Measurements from ENCODE around the gene LPCAT1. TPM values are rescaled to one million over a fixed set of nuclear protein-coding genes. Genes with fewer than 3 reads are reported as not detected.

LPCAT1 gene
- total RNA-seq, 1 experiment from 2014 or later: 17.1 TPM

- H3K27ac Mint-ChIP-seq (ENCODE audit: low read depth, unreplicated experiment): no peak overlapping the region
- H3K4me1 Mint-ChIP-seq (ENCODE audit: insufficient read depth, unreplicated experiment): no peaks in the 10 kb centered on the region
- peaks cover 24% of the 10 kb centered on the region for H3K36me3 Mint-ChIP-seq (ENCODE audit: insufficient read depth, unreplicated experiment)
- CTCF ChIA-PET: no interaction called here
- intact Hi-C loops (cut with micrococcal nuclease): no loop called here
- no peaks in the 10 kb centered on the region for H3K9me3 Mint-ChIP-seq (ENCODE audit: unreplicated experiment)
- POLR2A ChIA-PET: interaction anchor here (0.6 kb wide), 1 partner anchor 104 kb away, joined by 3 read pairs; no protein-coding TSS in a partner anchor
- TF ChIP-seq CTCF (IDR thresholded peaks at IDR 0.05; ENCODE audit: unreplicated experiment): no peak
- H3K4me3 Mint-ChIP-seq (ENCODE audit: unreplicated experiment): no peak overlapping the region
- no peaks in the 10 kb centered on the region for H3K27me3 Mint-ChIP-seq (ENCODE audit: insufficient read depth, unreplicated experiment)
- DNase-seq (ENCODE audit: unreplicated experiment): no peak
- no TSS peak for BruUV-seq (replicated peaks)
Observed at GRCh38 chr5:1514027-1514818, 9.5 kb downstream of the LPCAT1 start.

GRCh38 chr5:1513326-1514026 lies 10.3 kb downstream of the LPCAT1 start:
- Mint-ChIP-seq H3K27ac (ENCODE audit: low read depth, unreplicated experiment) (no peak overlapping the region), H3K27me3 (ENCODE audit: insufficient read depth, unreplicated experiment) (no peaks in the 10 kb centered on the region), H3K36me3 (ENCODE audit: insufficient read depth, unreplicated experiment) (peaks cover 20% of the 10 kb centered on the region), H3K9me3 (ENCODE audit: unreplicated experiment) (no peaks in the 10 kb centered on the region), H3K4me3 (ENCODE audit: unreplicated experiment) (no peak overlapping the region), H3K4me1 (ENCODE audit: insufficient read depth, unreplicated experiment) (no peaks in the 10 kb centered on the region)
- no peak for DNase-seq (ENCODE audit: unreplicated experiment)
- POLR2A ChIA-PET: interaction anchor here (0.6 kb wide), 1 partner anchor 103 kb away, joined by 3 read pairs; no protein-coding TSS in a partner anchor
- no TSS peak for BruUV-seq (replicated peaks)
- CTCF ChIA-PET: interaction anchor here (0.7 to 1.6 kb wide), 2 partner anchors 33 to 131 kb away, joined by 3 to 4 read pairs; no protein-coding TSS in a partner anchor
- no peak for TF ChIP-seq CTCF (IDR thresholded peaks at IDR 0.05; ENCODE audit: unreplicated experiment)
- intact Hi-C loops (cut with micrococcal nuclease): no loop called here

- peaks cover 20% of the 10 kb centered on the region for H3K36me3 Mint-ChIP-seq (ENCODE audit: insufficient read depth, unreplicated experiment)
- H3K4me1 Mint-ChIP-seq (ENCODE audit: insufficient read depth, unreplicated experiment): no peaks in the 10 kb centered on the region
- ChIA-PET POLR2A (interaction anchor here (0.9 kb wide), 1 partner anchor 8 kb away, joined by 3 read pairs; no protein-coding TSS in a partner anchor), CTCF (interaction anchor here (0.7 to 1.6 kb wide), 2 partner anchors 32 to 132 kb away, joined by 3 to 4 read pairs; no protein-coding TSS in a partner anchor)
- intact Hi-C loops (cut with micrococcal nuclease): no loop called here
- H3K9me3 Mint-ChIP-seq (ENCODE audit: unreplicated experiment): no peaks in the 10 kb centered on the region
- no TSS peak for BruUV-seq (replicated peaks)
- H3K27ac Mint-ChIP-seq (ENCODE audit: low read depth, unreplicated experiment): no peak overlapping the region
- no peak for TF ChIP-seq CTCF (IDR thresholded peaks at IDR 0.05; ENCODE audit: unreplicated experiment)
- no peak overlapping the region for H3K4me3 Mint-ChIP-seq (ENCODE audit: unreplicated experiment)
- DNase-seq (ENCODE audit: unreplicated experiment): no peak
- H3K27me3 Mint-ChIP-seq (ENCODE audit: insufficient read depth, unreplicated experiment): no peaks in the 10 kb centered on the region
Observed at GRCh38 chr5:1512541-1513291, 11.0 kb downstream of the LPCAT1 start.

Data from MCF 10A (cell line).